Measurements from ENCODE around the gene SVEP1.

The SVEP1 gene

GRCh38 chr9:110334871-110335270 lies 244.7 kb downstream of the SVEP1 start:
- H3K27me3 ChIP-seq (ENCODE audit: control insufficient read depth in 1 of 2, insufficient read depth in 2 of 2, low read length in 2 of 2): no peaks in the 10 kb centered on the region
- no peaks in the 10 kb centered on the region for H3K9me3 ChIP-seq (ENCODE audit: low read length)
- H3K36me3 ChIP-seq (ENCODE audit: insufficient read depth, low read length): no peaks in the 10 kb centered on the region
- no peak overlapping the region for H3K27ac ChIP-seq (ENCODE audit: low read depth, low read length)
- H3K4me1 ChIP-seq (ENCODE audit: insufficient read depth, low read length): no peaks in the 10 kb centered on the region
- H3K9ac ChIP-seq (ENCODE audit: low read length): no peak overlapping the region
- H3K4me3 ChIP-seq (ENCODE audit: low read depth in 1 of 2, low read length in 2 of 2): no peak overlapping the region

GRCh38 chr9:110334183-110334582 lies 245.4 kb downstream of the SVEP1 start:
- Histone ChIP-seq H3K27me3 (ENCODE audit: control insufficient read depth in 1 of 2, insufficient read depth in 2 of 2, low read length in 2 of 2) (no peaks in the 10 kb centered on the region), H3K9me3 (ENCODE audit: low read length) (no peaks in the 10 kb centered on the region), H3K36me3 (ENCODE audit: insufficient read depth, low read length) (no peaks in the 10 kb centered on the region), H3K4me1 (ENCODE audit: insufficient read depth, low read length) (no peaks in the 10 kb centered on the region), H3K9ac (ENCODE audit: low read length) (no peak overlapping the region), H3K27ac (ENCODE audit: low read depth, low read length) (no peak overlapping the region), H3K4me3 (ENCODE audit: low read depth in 1 of 2, low read length in 2 of 2) (no peak overlapping the region)

GRCh38 chr9:110332766-110333165 lies 246.8 kb downstream of the SVEP1 start:
- no peak overlapping the region for H3K27ac ChIP-seq (ENCODE audit: low read depth, low read length)
- H3K4me1 ChIP-seq (ENCODE audit: insufficient read depth, low read length): no peaks in the 10 kb centered on the region
- no peak overlapping the region for H3K9ac ChIP-seq (ENCODE audit: low read length)
- H3K9me3 ChIP-seq (ENCODE audit: low read length): no peaks in the 10 kb centered on the region
- no peak overlapping the region for H3K4me3 ChIP-seq (ENCODE audit: low read depth in 1 of 2, low read length in 2 of 2)
- H3K27me3 ChIP-seq (ENCODE audit: control insufficient read depth in 1 of 2, insufficient read depth in 2 of 2, low read length in 2 of 2): no peaks in the 10 kb centered on the region
- no peaks in the 10 kb centered on the region for H3K36me3 ChIP-seq (ENCODE audit: insufficient read depth, low read length)

- H3K4me1 ChIP-seq (ENCODE audit: insufficient read depth, low read length): no peaks in the 10 kb centered on the region
- H3K27me3 ChIP-seq (ENCODE audit: control insufficient read depth in 1 of 2, insufficient read depth in 2 of 2, low read length in 2 of 2): no peaks in the 10 kb centered on the region
- H3K27ac ChIP-seq (ENCODE audit: low read depth, low read length): no peak overlapping the region
- H3K9me3 ChIP-seq (ENCODE audit: low read length): no peaks in the 10 kb centered on the region
- H3K36me3 ChIP-seq (ENCODE audit: insufficient read depth, low read length): no peaks in the 10 kb centered on the region
- H3K4me3 ChIP-seq (ENCODE audit: low read depth in 1 of 2, low read length in 2 of 2): no peak overlapping the region
- no peak overlapping the region for H3K9ac ChIP-seq (ENCODE audit: low read length)
Observed at GRCh38 chr9:110330484-110331105, 248.9 kb downstream of the SVEP1 start.

- Histone ChIP-seq H3K4me3 (ENCODE audit: low read depth in 1 of 2, low read length in 2 of 2) (no peak overlapping the region), H3K4me1 (ENCODE audit: insufficient read depth, low read length) (no peaks in the 10 kb centered on the region), H3K27me3 (ENCODE audit: control insufficient read depth in 1 of 2, insufficient read depth in 2 of 2, low read length in 2 of 2) (no peaks in the 10 kb centered on the region), H3K9ac (ENCODE audit: low read length) (no peak overlapping the region), H3K36me3 (ENCODE audit: insufficient read depth, low read length) (no peaks in the 10 kb centered on the region), H3K27ac (ENCODE audit: low read depth, low read length) (no peak overlapping the region), H3K9me3 (ENCODE audit: low read length) (no peaks in the 10 kb centered on the region)
Observed at GRCh38 chr9:110329639-110330230, 249.8 kb downstream of the SVEP1 start.

GRCh38 chr9:110328763-110329162 lies 250.8 kb downstream of the SVEP1 start:
- no peaks in the 10 kb centered on the region for H3K36me3 ChIP-seq (ENCODE audit: insufficient read depth, low read length)
- H3K27ac ChIP-seq (ENCODE audit: low read depth, low read length): no peak overlapping the region
- H3K9me3 ChIP-seq (ENCODE audit: low read length): no peaks in the 10 kb centered on the region
- no peak overlapping the region for H3K4me3 ChIP-seq (ENCODE audit: low read depth in 1 of 2, low read length in 2 of 2)
- no peak overlapping the region for H3K9ac ChIP-seq (ENCODE audit: low read length)
- H3K27me3 ChIP-seq (ENCODE audit: control insufficient read depth in 1 of 2, insufficient read depth in 2 of 2, low read length in 2 of 2): no peaks in the 10 kb centered on the region
- no peaks in the 10 kb centered on the region for H3K4me1 ChIP-seq (ENCODE audit: insufficient read depth, low read length)

- no peaks in the 10 kb centered on the region for H3K9me3 ChIP-seq (ENCODE audit: low read length)
- H3K27ac ChIP-seq (ENCODE audit: low read depth, low read length): no peak overlapping the region
- H3K27me3 ChIP-seq (ENCODE audit: control insufficient read depth in 1 of 2, insufficient read depth in 2 of 2, low read length in 2 of 2): no peaks in the 10 kb centered on the region
- H3K9ac ChIP-seq (ENCODE audit: low read length): no peak overlapping the region
- no peaks in the 10 kb centered on the region for H3K36me3 ChIP-seq (ENCODE audit: insufficient read depth, low read length)
- no peaks in the 10 kb centered on the region for H3K4me1 ChIP-seq (ENCODE audit: insufficient read depth, low read length)
- no peak overlapping the region for H3K4me3 ChIP-seq (ENCODE audit: low read depth in 1 of 2, low read length in 2 of 2)
Observed at GRCh38 chr9:110327716-110328115, 251.8 kb downstream of the SVEP1 start.

GRCh38 chr9:110323818-110324217 lies 255.7 kb downstream of the SVEP1 start:
- no peak overlapping the region for H3K27ac ChIP-seq (ENCODE audit: low read depth, low read length)
- H3K4me3 ChIP-seq (ENCODE audit: low read depth in 1 of 2, low read length in 2 of 2): no peak overlapping the region

GRCh38 chr9:110320651-110321445 lies 258.7 kb downstream of the SVEP1 start:
- H3K9ac ChIP-seq (ENCODE audit: low read length): no peak overlapping the region
- no peaks in the 10 kb centered on the region for H3K4me1 ChIP-seq (ENCODE audit: insufficient read depth, low read length)
- H3K36me3 ChIP-seq (ENCODE audit: insufficient read depth, low read length): no peaks in the 10 kb centered on the region
- no peak overlapping the region for H3K27ac ChIP-seq (ENCODE audit: low read depth, low read length)
- H3K4me3 ChIP-seq (ENCODE audit: low read depth in 1 of 2, low read length in 2 of 2): no peak overlapping the region
- H3K9me3 ChIP-seq (ENCODE audit: low read length): no peaks in the 10 kb centered on the region
- no peaks in the 10 kb centered on the region for H3K27me3 ChIP-seq (ENCODE audit: control insufficient read depth in 1 of 2, insufficient read depth in 2 of 2, low read length in 2 of 2)

More at GRCh38 chr9:110323818-110324217, 255.7 kb downstream of the SVEP1 start:
- no peaks in the 10 kb centered on the region for H3K9me3 ChIP-seq (ENCODE audit: low read length)
- no peaks in the 10 kb centered on the region for H3K27me3 ChIP-seq (ENCODE audit: control insufficient read depth in 1 of 2, insufficient read depth in 2 of 2, low read length in 2 of 2)
- no peaks in the 10 kb centered on the region for H3K36me3 ChIP-seq (ENCODE audit: insufficient read depth, low read length)
- no peak overlapping the region for H3K9ac ChIP-seq (ENCODE audit: low read length)
- no peaks in the 10 kb centered on the region for H3K4me1 ChIP-seq (ENCODE audit: insufficient read depth, low read length)

- Histone ChIP-seq H3K4me1 (ENCODE audit: insufficient read depth, low read length) (no peaks in the 10 kb centered on the region), H3K27ac (ENCODE audit: low read depth, low read length) (no peak overlapping the region), H3K9me3 (ENCODE audit: low read length) (no peaks in the 10 kb centered on the region), H3K4me3 (ENCODE audit: low read depth in 1 of 2, low read length in 2 of 2) (no peak overlapping the region), H3K36me3 (ENCODE audit: insufficient read depth, low read length) (no peaks in the 10 kb centered on the region), H3K9ac (ENCODE audit: low read length) (no peak overlapping the region), H3K27me3 (ENCODE audit: control insufficient read depth in 1 of 2, insufficient read depth in 2 of 2, low read length in 2 of 2) (no peaks in the 10 kb centered on the region)
Observed at GRCh38 chr9:110319781-110320492, 259.6 kb downstream of the SVEP1 start.

GRCh38 chr9:110317911-110318310 lies 261.6 kb downstream of the SVEP1 start:
- H3K36me3 ChIP-seq (ENCODE audit: insufficient read depth, low read length): no peaks in the 10 kb centered on the region

More at GRCh38 chr9:110317911-110318310, 261.6 kb downstream of the SVEP1 start:
- Histone ChIP-seq H3K27me3 (ENCODE audit: control insufficient read depth in 1 of 2, insufficient read depth in 2 of 2, low read length in 2 of 2) (no peaks in the 10 kb centered on the region), H3K9ac (ENCODE audit: low read length) (no peak overlapping the region), H3K4me3 (ENCODE audit: low read depth in 1 of 2, low read length in 2 of 2) (no peak overlapping the region), H3K27ac (ENCODE audit: low read depth, low read length) (no peak overlapping the region), H3K4me1 (ENCODE audit: insufficient read depth, low read length) (no peaks in the 10 kb centered on the region), H3K9me3 (ENCODE audit: low read length) (no peaks in the 10 kb centered on the region)

All from muscle layer of colon (tissue), 2 donors.